COLO668 (cell line): ENCODE data around the gene BAZ2A.
A peak's percentile ranks its signal among the peaks of the same experiment; 100 is the strongest.
"Not testable (repeated sequence)": the region's sequence is repeated elsewhere in the genome, so short reads cannot be mapped to it uniquely, and the experiment has no call there.

ENCODE experiments used
- DNase-seq: peaks from one replicate; lab custom pipeline; 2025; ENCODE audit not compliant: unreplicated experiment; lab: John Stamatoyannopoulos, UW

Gene BAZ2A

GRCh38 chr12:56630180-56630632, at the start of gene BAZ2A:
Gene BAZ2A (minus strand): TSS chr12:56630326. CDS start chr12:56617530, 12,796 bp downstream.
- peak; percentile 87 for DNase-seq

GRCh38 chr12:56678852-56679251, 48.7 kb upstream of the BAZ2A start:
- no peak for DNase-seq

- no peak for DNase-seq
Observed at GRCh38 chr12:56677680-56678079, 47.6 kb upstream of the BAZ2A start.

GRCh38 chr12:56676851-56677580, 46.9 kb upstream of the BAZ2A start:
- no peak for DNase-seq

- DNase-seq = no peak
Observed at GRCh38 chr12:56671608-56672007, 41.5 kb upstream of the BAZ2A start.

- DNase-seq = no peak
Observed at GRCh38 chr12:56670836-56671235, 40.7 kb upstream of the BAZ2A start.

GRCh38 chr12:56668197-56668457, 38.0 kb upstream of the BAZ2A start:
- no peak for DNase-seq

GRCh38 chr12:56661979-56662638, 32.0 kb upstream of the BAZ2A start:
- DNase-seq = no peak

GRCh38 chr12:56661560-56661959, 31.4 kb upstream of the BAZ2A start:
- DNase-seq = no peak

GRCh38 chr12:56658921-56659320, 28.8 kb upstream of the BAZ2A start:
- no peak for DNase-seq

GRCh38 chr12:56657416-56658379, 27.6 kb upstream of the BAZ2A start:
- DNase-seq = no peak

- DNase-seq = not testable (repeated sequence)
Observed at GRCh38 chr12:56653781-56654180, 23.7 kb upstream of the BAZ2A start.

GRCh38 chr12:56648023-56648422, 17.9 kb upstream of the BAZ2A start:
- not testable (repeated sequence) for DNase-seq

GRCh38 chr12:56645717-56646446, 15.8 kb upstream of the BAZ2A start, which contains the start of gene ATP5F1B:
Gene ATP5F1B (minus strand): TSS chr12:56645984. CDS start chr12:56645963, 21 bp downstream.
- peak; percentile 90 for DNase-seq

GRCh38 chr12:56645201-56645716, 15.1 kb upstream of the BAZ2A start:
- peak; percentile 23 for DNase-seq

GRCh38 chr12:56644654-56645053, 14.5 kb upstream of the BAZ2A start:
- DNase-seq = no peak

GRCh38 chr12:56641219-56641618, 11.1 kb upstream of the BAZ2A start:
- DNase-seq = no peak

- no peak for DNase-seq
Observed at GRCh38 chr12:56637621-56638020, 7.5 kb upstream of the BAZ2A start.

GRCh38 chr12:56636675-56637540, 6.8 kb upstream of the BAZ2A start:
- peak; percentile 97 for DNase-seq
